Keratinocyte (primary cell): ENCODE data around the gene NNAT. TPM values are rescaled to one million over a fixed set of nuclear protein-coding genes. Genes with fewer than 3 reads are reported as not detected.

ENCODE experiments used
- DNase-seq: peaks from one replicate; pipeline ENCODE4 v3.0.0-alpha.2; 2011; ENCODE audit warnings: low read depth, missing footprints, low spot score
- FAIRE-seq: peaks from 2 replicates; lab custom pipeline; 2011; peaks lifted over from hg19 to GRCh38; lab: Jason Lieb, UNC
- H2AFZ ChIP-seq: 2 replicates; pipeline ENCODE4 v1.6.0; 2012; ENCODE audit warnings: low read length, control low read depth, inconsistent platforms; ENCODE audit not compliant: control insufficient read depth
- H3K27ac ChIP-seq: 2 replicates; pipeline ENCODE4 v1.5.1; 2011; ENCODE audit warnings: low read length; ENCODE audit not compliant: control insufficient read depth, insufficient read depth
- H3K27me3 ChIP-seq: 3 replicates; pipeline ENCODE4 v1.6.0; 2011; ENCODE audit warnings: low read length; ENCODE audit not compliant: control insufficient read depth, insufficient read depth; ENCODE audit errors: extremely low read depth
- H3K36me3 ChIP-seq, 2 experiments: 2 replicates in 1 of 2; 3 replicates in 1 of 2; pipeline ENCODE4 v1.5.1; 2011; ENCODE audit warnings: low read length in 2 of 2, mild to moderate bottlenecking in 1 of 2; ENCODE audit not compliant: control insufficient read depth in 2 of 2, insufficient read depth in 2 of 2; ENCODE audit errors: extremely low read depth in 1 of 2
- H3K4me1 ChIP-seq: 3 replicates; pipeline ENCODE4 v1.5.1; 2011; ENCODE audit warnings: low read length; ENCODE audit not compliant: control insufficient read depth, insufficient read depth; ENCODE audit errors: extremely low read depth
- H3K4me2 ChIP-seq: 3 replicates; pipeline ENCODE4 v1.6.0; 2011; ENCODE audit warnings: low read depth, low read length; ENCODE audit not compliant: control insufficient read depth, insufficient read depth; ENCODE audit errors: extremely low read depth
- H3K4me3 ChIP-seq, 3 experiments: fragments of 200-600 bp in 1 of 3; sonication (generic) in 1 of 3; 2 replicates in 2 of 3; 3 replicates in 1 of 3; pipeline ENCODE4 v1.5.1; 2011 to 2016; ENCODE audit warnings: low read length in 3 of 3, mild to moderate bottlenecking in 3 of 3, control low read depth in 2 of 3, inconsistent platforms in 1 of 3, low read depth in 1 of 3, mixed read lengths in 1 of 3, mixed run types in 1 of 3, moderate library complexity in 1 of 3; ENCODE audit not compliant: control insufficient read depth in 2 of 3, insufficient read depth in 2 of 3; ENCODE audit errors: extremely low read depth in 1 of 3
- H3K79me2 ChIP-seq: 2 replicates; pipeline ENCODE4 v1.6.0; 2012; ENCODE audit warnings: low read length; ENCODE audit not compliant: control insufficient read depth, insufficient read depth
- H3K9ac ChIP-seq: 3 replicates; pipeline ENCODE4 v1.6.0; 2011; ENCODE audit warnings: low read length; ENCODE audit not compliant: control insufficient read depth, insufficient read depth; ENCODE audit errors: extremely low read depth
- H3K9me1 ChIP-seq: 3 replicates; pipeline ENCODE4 v1.6.0; 2011; ENCODE audit warnings: low read length; ENCODE audit not compliant: control insufficient read depth, insufficient read depth; ENCODE audit errors: extremely low read depth
- H3K9me3 ChIP-seq: 2 replicates; pipeline ENCODE4 v1.5.1; 2012; ENCODE audit warnings: low read depth, low read length; ENCODE audit not compliant: control insufficient read depth
- H4K20me1 ChIP-seq: 3 replicates; pipeline ENCODE4 v1.6.0; 2011; ENCODE audit warnings: low read length; ENCODE audit not compliant: control insufficient read depth, insufficient read depth; ENCODE audit errors: extremely low read depth
- CTCF ChIP-seq, 3 experiments: IDR thresholded peaks in 1 of 3; conservative IDR thresholded peaks in 1 of 3; optimal IDR thresholded peaks in 1 of 3; 2 replicates in 2 of 3; 3 replicates in 1 of 3; pipeline versions ENCODE3 to v1.5.1; 2011; ENCODE audit warnings: low read length in 3 of 3, mild to moderate bottlenecking in 3 of 3, moderate library complexity in 2 of 3, control low read depth in 1 of 3, inconsistent platforms in 1 of 3; ENCODE audit not compliant: insufficient read depth in 2 of 3; ENCODE audit errors: extremely low read depth in 1 of 3
- EZH2 ChIP-seq: IDR thresholded peaks from one replicate; pipeline ENCODE4 v1.6.1; 2012; ENCODE audit warnings: inconsistent platforms, mild to moderate bottlenecking, low read length, moderate library complexity
- dilution Hi-C: fragments of 300-500 bp; cut with MboI; formaldehyde crosslinking; loops from one replicate; pipeline ENCODE4 v1.7.0; 2020; ENCODE audit warnings: low sequenced_read_pairs; ENCODE audit not compliant: extremely low pct_ligation_motif_present
- polyA plus RNA-seq, 5 experiments: library from polyadenylated mRNA; depleted of rRNA in 3 of 5; stranded (reverse) in 3 of 5; stranded (forward) in 1 of 5; unstranded in 1 of 5; fragments of >200 nt; gene quantifications; 1 replicate in 1 of 5; 2 replicates in 3 of 5; 3 replicates in 1 of 5; pipeline versions ENCODE4 v1.2.1 to v1.2.3, GENCODE V29; 2011 to 2012; ENCODE audit warnings: missing spikeins in 2 of 5, low read depth in 1 of 5, low replicate concordance in 1 of 5

Gene NNAT
- polyA plus RNA-seq, 1 donor (not counting 4 experiments of a cell fraction or from before 2014, with no cell fraction given), result 0.79 TPM

GRCh38 chr20:37494796-37495195 lies 26.3 kb upstream of the NNAT start:
- H3K4me3 ChIP-seq, result no peak overlapping the region
- no peaks in the 10 kb centered on the region for H3K9me1 ChIP-seq
- FAIRE-seq (no peak), DNase-seq (no peak)
- no peaks in the 10 kb centered on the region for H3K9me3 ChIP-seq
- H2AFZ ChIP-seq, result no peak overlapping the region
- no peak overlapping the region for H3K4me2 ChIP-seq
- no peak for TF ChIP-seq CTCF (optimal IDR thresholded peaks at IDR 0.05 in 1 of 3, IDR thresholded peaks at IDR 0.05 in 1 of 3, conservative IDR thresholded peaks at IDR 0.05 in 1 of 3; ENCODE audit: extremely low read depth in 1 of 3, insufficient read depth in 2 of 3, low read length in 3 of 3)
- H3K27ac ChIP-seq, result no peak overlapping the region
- no peaks in the 10 kb centered on the region for H3K4me1 ChIP-seq
- no peaks in the 10 kb centered on the region for H3K27me3 ChIP-seq
- no peak overlapping the region for H3K9ac ChIP-seq
- H3K79me2 ChIP-seq, result no peaks in the 10 kb centered on the region
- H3K36me3 ChIP-seq, result peaks cover 4 to 9% of the 10 kb centered on the region in 2 experiments
- peaks cover 3% of the 10 kb centered on the region for H4K20me1 ChIP-seq
- dilution Hi-C loops, result loop anchor here (25.0 kb wide), 1 partner anchor 232 kb away; the partner anchor contains the start of gene GHRH

GRCh38 chr20:37498066-37498665 lies 22.9 kb upstream of the NNAT start:
- dilution Hi-C loops, result loop anchor here (25.0 kb wide), 1 partner anchor 236 kb away; the partner anchor contains the start of gene GHRH
- Histone ChIP-seq H3K27ac (no peak overlapping the region), H3K4me2 (no peak overlapping the region), H3K79me2 (no peaks in the 10 kb centered on the region), H3K4me1 (no peaks in the 10 kb centered on the region), H4K20me1 (peaks cover 5% of the 10 kb centered on the region), H3K9me3 (no peaks in the 10 kb centered on the region), H3K27me3 (no peaks in the 10 kb centered on the region), H3K9ac (no peak overlapping the region), H3K4me3 (no peak overlapping the region), H3K36me3 (peaks cover 6 to 16% of the 10 kb centered on the region in 2 experiments), H2AFZ (no peak overlapping the region), H3K9me1 (no peaks in the 10 kb centered on the region)
- TF ChIP-seq CTCF (optimal IDR thresholded peaks at IDR 0.05 in 1 of 3, IDR thresholded peaks at IDR 0.05 in 1 of 3, conservative IDR thresholded peaks at IDR 0.05 in 1 of 3; ENCODE audit: extremely low read depth in 1 of 3, insufficient read depth in 2 of 3, low read length in 3 of 3), result no peak
- no peak for TF ChIP-seq EZH2
- no peak for FAIRE-seq
- no peak for DNase-seq
